GM12878 (cell line): ENCODE data around the gene FAM120AOS. TPM values are rescaled to one million over a fixed set of nuclear protein-coding genes. Genes with fewer than 3 reads are reported as not detected.

Experiments
- ATAC-seq: fragments of 200-7000 bp; cut with Tn5 transposase; 3 replicates; pipeline ENCODE4 v1.9.1; 2020; ENCODE audit warnings: mild to moderate bottlenecking, moderate library complexity
- BruUV-seq: library from RNA; stranded (reverse); fragments of 400-500 nt; replicated peaks from 2 replicates; lab custom pipeline; 2021; lab: Mats Ljungman, UMichigan
- CTCF ChIA-PET: fragments of 300-600 bp; sonication (Branson Sonifier 250); formaldehyde crosslinking; extraction: SDS; loops from one replicate; lab custom pipeline; 2021; ENCODE audit warnings: inconsistent platforms; lab: Yijun Ruan, JAX
- POLR2A ChIA-PET: fragments of 350-600 bp; formaldehyde crosslinking; extraction: SDS; loops from one replicate; lab custom pipeline; 2021; ENCODE audit warnings: inconsistent platforms; lab: Charles Lee
- RAD21 ChIA-PET: fragments of 300-600 bp; sonication (Branson Sonifier 250); formaldehyde crosslinking; loops from one replicate; lab custom pipeline; 2023; ENCODE audit warnings: antibody characterized with exemption; ENCODE audit not compliant: unreplicated experiment; lab: Charles Lee
- SMC1A ChIA-PET: fragments of 300-600 bp; sonication (Branson Sonifier 250); formaldehyde crosslinking; loops from one replicate; lab custom pipeline; 2023; ENCODE audit not compliant: unreplicated experiment, uncharacterized antibody; lab: Charles Lee
- DNase-seq: peaks from one replicate; pipeline ENCODE4 v3.0.0-alpha.2; 2011; ENCODE audit warnings: low read depth, low spot score
- FAIRE-seq: peaks from 3 replicates; lab custom pipeline; 2011; peaks lifted over from hg19 to GRCh38; lab: Jason Lieb, UNC
- H2AFZ ChIP-seq: 2 replicates; pipeline ENCODE4 v1.6.0; 2011; ENCODE audit warnings: low read depth, low read length, control low read depth; ENCODE audit not compliant: control insufficient read depth
- H3K27ac ChIP-seq: 2 replicates; pipeline ENCODE4 v1.5.1; 2011; ENCODE audit warnings: control low read depth; ENCODE audit not compliant: control insufficient read depth, insufficient read depth
- H3K27me3 ChIP-seq, 2 experiments: replicated peaks in 1 of 2; 2 replicates each; pipeline versions ENCODE4 v1.6.0 to v1.6.1; 2011; ENCODE audit warnings: low read length in 1 of 2; ENCODE audit not compliant: control insufficient read depth in 2 of 2, insufficient read depth in 2 of 2
- H3K36me3 ChIP-seq, 2 experiments: 2 replicates each; pipeline ENCODE4 v1.5.1; 2011; ENCODE audit warnings: low read length in 1 of 2; ENCODE audit not compliant: control insufficient read depth in 2 of 2, insufficient read depth in 2 of 2
- H3K4me1 ChIP-seq: 2 replicates; pipeline ENCODE4 v1.6.1; 2011; ENCODE audit warnings: mild to moderate bottlenecking, low read length, moderate library complexity, mixed read lengths; ENCODE audit not compliant: control insufficient read depth, insufficient read depth
- H3K4me2 ChIP-seq: 2 replicates; pipeline ENCODE4 v1.6.0; 2011; ENCODE audit warnings: control low read depth; ENCODE audit not compliant: control insufficient read depth, insufficient read depth
- H3K4me3 ChIP-seq: fragments of 200-600 bp; sonication (generic); 2 replicates; pipeline ENCODE4 v1.5.1; 2016
- H3K79me2 ChIP-seq: 2 replicates; pipeline ENCODE4 v1.6.0; 2011; ENCODE audit warnings: low read length; ENCODE audit not compliant: control insufficient read depth, insufficient read depth
- H3K9ac ChIP-seq: 2 replicates; pipeline ENCODE4 v1.8.0; 2011; ENCODE audit warnings: low read length, control low read depth, mixed read lengths; ENCODE audit not compliant: control insufficient read depth, insufficient read depth
- H3K9me3 ChIP-seq: replicated peaks from 3 replicates; pipeline ENCODE4 v1.5.1; 2011; ENCODE audit warnings: mild to moderate bottlenecking, low read length; ENCODE audit not compliant: control insufficient read depth, insufficient read depth
- H4K20me1 ChIP-seq: 2 replicates; pipeline ENCODE4 v1.6.0; 2011; ENCODE audit not compliant: control insufficient read depth, insufficient read depth
- NR2F1 ChIP-seq: fragments of 450-650 bp; conservative IDR thresholded peaks from 2 replicates; pipeline ENCODE4 v1.6.1; 2017; ENCODE audit warnings: mild to moderate bottlenecking
- PKNOX1 ChIP-seq: fragments of 450-650 bp; IDR thresholded peaks from 2 replicates; pipeline ENCODE4 v1.6.1; 2016; ENCODE audit warnings: mild to moderate bottlenecking
- SMAD1 ChIP-seq: fragments of 450-650 bp; IDR thresholded peaks from 2 replicates; pipeline ENCODE4 v1.6.1; 2018; ENCODE audit warnings: mild to moderate bottlenecking, low read depth; ENCODE audit not compliant: partially characterized antibody
- SMC3 ChIP-seq: IDR thresholded peaks from 2 replicates; pipeline ENCODE4 v1.6.1; 2011; ENCODE audit warnings: low read length, improper control_type of control experiment, borderline replicate concordance
- STAT1 ChIP-seq: fragments of 450-650 bp; conservative IDR thresholded peaks from 2 replicates; pipeline ENCODE4 v1.6.1; 2014; ENCODE audit warnings: antibody characterized with exemption, mild to moderate bottlenecking
- ZNF207 ChIP-seq: fragments of 450-650 bp; IDR thresholded peaks from 2 replicates; pipeline ENCODE4 v1.6.1; 2014; ENCODE audit warnings: antibody characterized with exemption, mild to moderate bottlenecking, borderline replicate concordance
- whole genome bisulfite sequencing: methylation state at CpG from one replicate; pipeline ENCODE4 v1.1.6; 2016; ENCODE audit warnings: low lambda C conversion rate; ENCODE audit not compliant: insufficient replicate concordance, insufficient coverage; ENCODE audit errors: missing lambda C conversion rate; 5-methylcytosine and 5-hydroxymethylcytosine counted together
- in situ Hi-C: fragments of 300-500 bp; cut with MboI; formaldehyde crosslinking; loops from 9 replicates; pipeline ENCODE4 v1.14.3; 2018; ENCODE audit warnings: mixed read lengths
- intact Hi-C: fragments of 100-400 bp; cut with micrococcal nuclease; formaldehyde crosslinking; loops from one replicate; pipeline ENCODE4 v1.14.2; 2022; ENCODE audit not compliant: unreplicated experiment
- polyA plus RNA-seq, 11 experiments: library from polyadenylated mRNA; depleted of rRNA in 4 of 11; unstranded in 6 of 11; stranded (reverse) in 5 of 11; fragments of >200 nt; fragmentation: Nextera tagmentation in 4 of 11; fragmentation: Illumina TruSeq in 1 of 11; extraction: Ambion mirVana in 4 of 11; extraction: Trizol in 1 of 11; gene quantifications; 1 replicate in 1 of 11; 2 replicates in 10 of 11; pipeline versions ENCODE4 v1.2.1 to v1.2.3, GENCODE V29; 2011 to 2016; ENCODE audit warnings: inconsistent platforms in 2 of 11, missing spikeins in 2 of 11, low read depth in 1 of 11
- total RNA-seq, 4 experiments: library from RNA; depleted of rRNA in 3 of 4; stranded (reverse); fragments of >200 nt in 3 of 4; fragmentation: Illumina TruSeq in 1 of 4; extraction: Trizol in 1 of 4; gene quantifications; 2 replicates each; pipeline versions ENCODE4 v1.2.1 to v1.2.3, GENCODE V29; 2013 to 2021
- TF ChIP-seq, protein P1 (sequence below): fragments of 450-650 bp; IDR thresholded peaks from 2 replicates; pipeline ENCODE4 v1.6.1; 2017; ENCODE audit warnings: mild to moderate bottlenecking
- TF ChIP-seq, protein P2 (sequence below): fragments of 450-650 bp; conservative IDR thresholded peaks from 2 replicates; pipeline ENCODE4 v1.6.1; 2017; ENCODE audit warnings: mild to moderate bottlenecking, moderate library complexity

FAM120AOS gene
- total and polyA plus RNA-seq, 10 of the 15 experiments (the other 5 are each of a cell fraction or from before 2014, with no cell fraction given), result 15.9 to 55.1 (median 34.6) TPM

- ChIA-PET SMC1A (interaction anchor here (0.6 kb wide), 2 partner anchors 10 to 1369 kb away, joined by 3 read pairs; no protein-coding TSS in a partner anchor), POLR2A (no interaction called here)
These were observed 38.1 kb downstream of the FAM120AOS start for GRCh38 chr9:93415176-93415690.

More at GRCh38 chr9:93415176-93415690, 38.1 kb downstream of the FAM120AOS start:
- H3K27me3 ChIP-seq, result no peaks in the 10 kb centered on the region
- ChIA-PET CTCF (no interaction called here), RAD21 (no interaction called here)
- no TSS peak for BruUV-seq
- in situ Hi-C loops (no loop called here), intact Hi-C loops (no loop called here)
- H4K20me1 ChIP-seq, result no peaks in the 10 kb centered on the region
- WGBS, result 95% methylated on average over 2 of the region's 2 CpGs
- no peak overlapping the region for H3K4me2 ChIP-seq
- no peaks in the 10 kb centered on the region for H3K4me1 ChIP-seq
- no peak for FAIRE-seq
- H3K4me3 ChIP-seq, result no peak overlapping the region
- peaks cover 7% of the 10 kb centered on the region; the same call in 2 of the 3 replicates for H3K9me3 ChIP-seq
- no peak for DNase-seq
- no peak overlapping the region for H3K27ac ChIP-seq
- ATAC-seq, result no peak
- no peaks in the 10 kb centered on the region for H3K79me2 ChIP-seq
- no peak overlapping the region for H3K9ac ChIP-seq
- H3K36me3 ChIP-seq, result no peaks in the 10 kb centered on the region
- no peak overlapping the region for H2AFZ ChIP-seq
- TF ChIP-seq PKNOX1 (no peak), SMC3 (no peak), NR2F1 (no peak), SMAD1 (no peak), STAT1 (no peak), ZNF207 (no peak)
- TF ChIP-seq, protein P1, sequence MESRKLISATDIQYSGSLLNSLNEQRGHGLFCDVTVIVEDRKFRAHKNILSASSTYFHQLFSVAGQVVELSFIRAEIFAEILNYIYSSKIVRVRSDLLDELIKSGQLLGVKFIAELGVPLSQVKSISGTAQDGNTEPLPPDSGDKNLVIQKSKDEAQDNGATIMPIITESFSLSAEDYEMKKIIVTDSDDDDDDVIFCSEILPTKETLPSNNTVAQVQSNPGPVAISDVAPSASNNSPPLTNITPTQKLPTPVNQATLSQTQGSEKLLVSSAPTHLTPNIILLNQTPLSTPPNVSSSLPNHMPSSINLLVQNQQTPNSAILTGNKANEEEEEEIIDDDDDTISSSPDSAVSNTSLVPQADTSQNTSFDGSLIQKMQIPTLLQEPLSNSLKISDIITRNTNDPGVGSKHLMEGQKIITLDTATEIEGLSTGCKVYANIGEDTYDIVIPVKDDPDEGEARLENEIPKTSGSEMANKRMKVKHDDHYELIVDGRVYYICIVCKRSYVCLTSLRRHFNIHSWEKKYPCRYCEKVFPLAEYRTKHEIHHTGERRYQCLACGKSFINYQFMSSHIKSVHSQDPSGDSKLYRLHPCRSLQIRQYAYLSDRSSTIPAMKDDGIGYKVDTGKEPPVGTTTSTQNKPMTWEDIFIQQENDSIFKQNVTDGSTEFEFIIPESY, result no peak
- TF ChIP-seq, protein P2, sequence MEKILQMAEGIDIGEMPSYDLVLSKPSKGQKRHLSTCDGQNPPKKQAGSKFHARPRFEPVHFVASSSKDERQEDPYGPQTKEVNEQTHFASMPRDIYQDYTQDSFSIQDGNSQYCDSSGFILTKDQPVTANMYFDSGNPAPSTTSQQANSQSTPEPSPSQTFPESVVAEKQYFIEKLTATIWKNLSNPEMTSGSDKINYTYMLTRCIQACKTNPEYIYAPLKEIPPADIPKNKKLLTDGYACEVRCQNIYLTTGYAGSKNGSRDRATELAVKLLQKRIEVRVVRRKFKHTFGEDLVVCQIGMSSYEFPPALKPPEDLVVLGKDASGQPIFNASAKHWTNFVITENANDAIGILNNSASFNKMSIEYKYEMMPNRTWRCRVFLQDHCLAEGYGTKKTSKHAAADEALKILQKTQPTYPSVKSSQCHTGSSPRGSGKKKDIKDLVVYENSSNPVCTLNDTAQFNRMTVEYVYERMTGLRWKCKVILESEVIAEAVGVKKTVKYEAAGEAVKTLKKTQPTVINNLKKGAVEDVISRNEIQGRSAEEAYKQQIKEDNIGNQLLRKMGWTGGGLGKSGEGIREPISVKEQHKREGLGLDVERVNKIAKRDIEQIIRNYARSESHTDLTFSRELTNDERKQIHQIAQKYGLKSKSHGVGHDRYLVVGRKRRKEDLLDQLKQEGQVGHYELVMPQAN, result no peak
